ENCODE data around the gene CFAP61.

CFAP61 gene

DNA sequence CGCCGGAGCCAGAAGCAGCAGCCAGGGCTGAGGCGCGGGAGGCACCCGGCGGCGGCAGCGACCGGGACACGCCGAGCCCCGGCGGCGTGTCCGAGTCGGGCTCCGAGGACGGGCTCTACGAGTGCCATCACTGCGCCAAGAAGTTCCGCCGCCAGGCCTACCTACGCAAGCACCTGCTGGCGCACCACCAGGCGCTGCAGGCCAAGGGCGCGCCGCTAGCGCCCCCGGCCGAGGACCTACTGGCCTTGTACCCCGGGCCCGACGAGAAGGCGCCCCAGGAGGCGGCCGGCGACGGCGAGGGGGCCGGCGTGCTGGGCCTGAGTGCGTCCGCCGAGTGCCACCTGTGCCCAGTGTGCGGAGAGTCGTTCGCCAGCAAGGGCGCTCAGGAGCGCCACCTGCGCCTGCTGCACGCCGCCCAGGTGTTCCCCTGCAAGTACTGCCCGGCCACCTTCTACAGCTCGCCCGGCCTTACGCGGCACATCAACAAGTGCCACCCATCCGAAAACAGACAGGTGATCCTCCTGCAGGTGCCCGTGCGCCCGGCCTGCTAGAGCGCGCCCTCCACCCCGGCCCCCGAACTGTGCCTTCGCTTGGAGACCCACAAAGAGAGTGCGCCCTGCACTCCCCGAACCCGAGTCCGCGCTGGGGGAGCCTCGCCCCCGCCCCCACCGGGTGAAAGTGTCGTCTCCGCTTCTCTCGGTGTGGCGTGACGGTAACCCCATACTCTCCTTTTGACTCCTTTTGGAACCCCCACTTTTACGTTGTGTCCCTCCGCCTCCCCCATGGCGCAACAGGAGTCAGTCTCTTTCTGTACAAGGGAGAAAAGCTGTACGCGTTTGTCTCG, 317.1 kb downstream of the CFAP61 start:
- TF ChIP-seq, protein P1, sequence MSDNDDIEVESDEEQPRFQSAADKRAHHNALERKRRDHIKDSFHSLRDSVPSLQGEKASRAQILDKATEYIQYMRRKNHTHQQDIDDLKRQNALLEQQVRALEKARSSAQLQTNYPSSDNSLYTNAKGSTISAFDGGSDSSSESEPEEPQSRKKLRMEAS (IDR thresholded peaks at IDR 0.05; ENCODE audit: low read depth, low read length), result no peak
- TF ChIP-seq, protein P2, sequence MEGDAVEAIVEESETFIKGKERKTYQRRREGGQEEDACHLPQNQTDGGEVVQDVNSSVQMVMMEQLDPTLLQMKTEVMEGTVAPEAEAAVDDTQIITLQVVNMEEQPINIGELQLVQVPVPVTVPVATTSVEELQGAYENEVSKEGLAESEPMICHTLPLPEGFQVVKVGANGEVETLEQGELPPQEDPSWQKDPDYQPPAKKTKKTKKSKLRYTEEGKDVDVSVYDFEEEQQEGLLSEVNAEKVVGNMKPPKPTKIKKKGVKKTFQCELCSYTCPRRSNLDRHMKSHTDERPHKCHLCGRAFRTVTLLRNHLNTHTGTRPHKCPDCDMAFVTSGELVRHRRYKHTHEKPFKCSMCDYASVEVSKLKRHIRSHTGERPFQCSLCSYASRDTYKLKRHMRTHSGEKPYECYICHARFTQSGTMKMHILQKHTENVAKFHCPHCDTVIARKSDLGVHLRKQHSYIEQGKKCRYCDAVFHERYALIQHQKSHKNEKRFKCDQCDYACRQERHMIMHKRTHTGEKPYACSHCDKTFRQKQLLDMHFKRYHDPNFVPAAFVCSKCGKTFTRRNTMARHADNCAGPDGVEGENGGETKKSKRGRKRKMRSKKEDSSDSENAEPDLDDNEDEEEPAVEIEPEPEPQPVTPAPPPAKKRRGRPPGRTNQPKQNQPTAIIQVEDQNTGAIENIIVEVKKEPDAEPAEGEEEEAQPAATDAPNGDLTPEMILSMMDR (IDR thresholded peaks at IDR 0.05; ENCODE audit: low read depth, low read length), result no peak
- TF ChIP-seq POLR2A (IDR thresholded peaks at IDR 0.05; ENCODE audit: extremely low read depth, insufficient read length) (no peak), MYC (IDR thresholded peaks at IDR 0.05; ENCODE audit: low read depth, low read length) (no peak)
- H3K4me3 ChIP-seq (ENCODE audit: low read depth, low read length), result no peak overlapping the region
- no peak for DNase-seq (ENCODE audit: low read depth)

DNA sequence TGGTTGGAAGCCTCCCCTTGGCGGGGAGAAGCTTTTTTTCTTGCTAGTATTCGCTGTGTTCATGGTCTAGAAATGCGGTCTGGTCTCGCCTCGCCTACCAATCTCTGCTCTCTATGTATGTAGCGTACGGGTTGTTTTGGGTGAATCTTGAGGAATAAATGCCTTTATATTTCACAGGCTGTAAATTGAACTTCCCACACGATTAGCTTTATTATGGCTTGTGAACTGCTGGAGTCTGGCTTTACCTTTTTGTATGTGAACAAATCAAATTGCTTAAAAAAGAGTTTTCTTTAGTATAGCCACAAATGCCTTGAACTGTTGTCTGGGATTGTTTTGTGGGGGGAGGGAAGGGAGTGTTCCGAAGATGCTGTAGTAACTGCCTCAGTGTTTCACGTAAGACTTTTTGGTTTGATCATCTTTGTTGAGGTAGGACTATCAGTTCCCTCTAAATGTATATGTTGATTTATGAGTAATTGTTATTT, 317.8 kb downstream of the CFAP61 start:
- H3K4me3 ChIP-seq (ENCODE audit: low read depth, low read length), result no peak overlapping the region
- TF ChIP-seq, protein P2 (IDR thresholded peaks at IDR 0.05; ENCODE audit: low read depth, low read length), result no peak
- TF ChIP-seq POLR2A (IDR thresholded peaks at IDR 0.05; ENCODE audit: extremely low read depth, insufficient read length), result no peak
- TF ChIP-seq, protein P1 (IDR thresholded peaks at IDR 0.05; ENCODE audit: low read depth, low read length), result no peak
- no peak for TF ChIP-seq MYC (IDR thresholded peaks at IDR 0.05; ENCODE audit: low read depth, low read length)
- peak; percentile 24 for DNase-seq (ENCODE audit: low read depth)

DNA sequence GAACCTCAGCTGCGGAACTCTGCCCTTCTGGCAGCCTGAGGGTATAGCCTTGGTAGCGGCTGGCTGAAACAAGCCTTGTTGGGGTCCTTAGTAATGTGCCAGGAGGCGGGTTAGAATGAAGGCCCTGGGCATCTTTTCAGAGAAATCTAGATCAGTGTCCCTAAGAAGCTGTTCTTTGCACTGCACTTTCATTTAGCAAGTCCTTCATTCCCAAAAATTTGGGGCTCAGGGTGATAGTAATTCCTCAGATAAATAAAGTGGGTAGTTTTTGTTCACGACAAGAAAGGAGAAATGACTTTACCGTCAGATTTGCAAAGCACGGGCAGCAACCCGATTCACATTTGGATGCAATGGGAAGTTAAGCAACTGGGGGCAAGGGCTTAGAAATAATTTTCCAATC, 318.8 kb downstream of the CFAP61 start:
- TF ChIP-seq, protein P2 (IDR thresholded peaks at IDR 0.05; ENCODE audit: low read depth, low read length), result no peak
- no peak for TF ChIP-seq MYC (IDR thresholded peaks at IDR 0.05; ENCODE audit: low read depth, low read length)
- TF ChIP-seq, protein P1 (IDR thresholded peaks at IDR 0.05; ENCODE audit: low read depth, low read length), result no peak
- no peak for TF ChIP-seq POLR2A (IDR thresholded peaks at IDR 0.05; ENCODE audit: extremely low read depth, insufficient read length)
- DNase-seq (ENCODE audit: low read depth), result no peak
- H3K4me3 ChIP-seq (ENCODE audit: low read depth, low read length), result no peak overlapping the region

DNA sequence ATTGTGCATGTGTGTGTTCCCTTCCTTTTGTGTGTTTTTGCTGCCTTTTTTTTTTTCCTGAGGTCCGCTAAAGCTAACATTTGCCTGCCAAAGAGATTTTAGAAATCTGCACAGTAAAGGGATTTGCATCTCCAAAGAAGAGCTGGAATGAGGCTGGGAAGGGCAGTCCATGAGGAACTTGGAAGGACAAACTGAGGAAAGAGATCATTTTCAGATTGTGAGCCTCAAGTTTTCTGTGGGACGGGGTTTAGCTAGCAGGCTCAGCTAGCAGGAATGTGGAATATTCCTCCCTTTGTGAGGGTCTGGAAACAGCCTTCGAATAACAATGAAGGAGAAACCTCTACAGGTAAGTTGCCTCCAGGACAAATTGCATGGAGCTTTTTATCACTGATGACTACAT, 319.3 kb downstream of the CFAP61 start:
- TF ChIP-seq POLR2A (IDR thresholded peaks at IDR 0.05; ENCODE audit: extremely low read depth, insufficient read length), result no peak
- TF ChIP-seq MYC (IDR thresholded peaks at IDR 0.05; ENCODE audit: low read depth, low read length), result no peak
- TF ChIP-seq, protein P1 (IDR thresholded peaks at IDR 0.05; ENCODE audit: low read depth, low read length), result no peak
- TF ChIP-seq, protein P2 (IDR thresholded peaks at IDR 0.05; ENCODE audit: low read depth, low read length), result no peak
- H3K4me3 ChIP-seq (ENCODE audit: low read depth, low read length), result no peak overlapping the region
- DNase-seq (ENCODE audit: low read depth), result no peak

DNA sequence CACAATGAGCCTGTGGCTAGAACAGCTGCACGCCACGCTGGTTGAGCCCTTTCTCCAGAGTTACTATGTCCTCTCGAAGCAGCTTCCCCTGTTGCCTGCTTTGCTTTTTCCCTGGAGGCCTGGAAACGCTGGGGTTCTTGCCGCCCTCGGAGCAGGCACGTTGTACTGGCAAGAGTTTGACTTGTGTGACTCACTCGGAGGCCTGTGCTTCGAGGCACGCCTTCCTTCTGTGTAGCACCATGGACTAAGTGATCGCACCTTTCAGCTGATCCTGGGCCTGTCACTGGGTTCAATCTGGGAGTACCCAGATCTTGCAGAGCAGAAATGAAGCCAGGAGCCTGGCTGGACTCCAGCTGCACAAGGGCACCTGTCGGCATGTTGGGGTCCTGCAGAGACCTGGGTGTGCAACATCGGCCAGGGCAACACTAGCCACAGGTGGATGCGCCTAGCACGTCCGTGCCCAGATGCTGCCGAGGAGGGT, 320.8 kb downstream of the CFAP61 start:
- no peak overlapping the region for H3K4me3 ChIP-seq (ENCODE audit: low read depth, low read length)
- TF ChIP-seq, protein P1 (IDR thresholded peaks at IDR 0.05; ENCODE audit: low read depth, low read length), result no peak
- TF ChIP-seq MYC (IDR thresholded peaks at IDR 0.05; ENCODE audit: low read depth, low read length), result no peak
- no peak for TF ChIP-seq POLR2A (IDR thresholded peaks at IDR 0.05; ENCODE audit: extremely low read depth, insufficient read length)
- TF ChIP-seq, protein P2 (IDR thresholded peaks at IDR 0.05; ENCODE audit: low read depth, low read length), result no peak
- no peak for DNase-seq (ENCODE audit: low read depth)

Data from NB4 (cell line).